ENCODE results near the gene IKZF1.

IKZF1 gene

GRCh38 chr7:50331564-50332208, 27.2 kb downstream of the IKZF1 start:
- H3K27me3 ChIP-seq (ENCODE audit: control insufficient read depth, low read length), result no peaks in the 10 kb centered on the region
- H3K4me3 ChIP-seq (ENCODE audit: low read length), result peak overlapping the region; percentile 13
- H3K9me2 ChIP-seq (replicated peaks; ENCODE audit: control insufficient read depth, low read length), result no peaks in the 10 kb centered on the region
- peaks cover 98% of the 10 kb centered on the region for H3K36me3 ChIP-seq (ENCODE audit: control insufficient read depth, low read length)
- H3K9me3 ChIP-seq (ENCODE audit: control insufficient read depth, insufficient read depth, low read length), result no peaks in the 10 kb centered on the region
- peaks cover 96% of the 10 kb centered on the region for H3K79me2 ChIP-seq (ENCODE audit: control insufficient read depth, low read length)
- H3F3A ChIP-seq (ENCODE audit: control insufficient read depth, insufficient read depth), result peaks cover 20% of the 10 kb centered on the region
- peaks cover 98% of the 10 kb centered on the region for H3K4me1 ChIP-seq (ENCODE audit: control insufficient read depth, low read length)
- H3K4me2 ChIP-seq (ENCODE audit: low read length), result peak overlapping the region; percentile 48
- no peak for TF ChIP-seq EZH2phosphoT487 (IDR thresholded peaks at IDR 0.05; ENCODE audit: borderline replicate concordance, low read length)
- no peak for TF ChIP-seq CTCF (IDR thresholded peaks at IDR 0.05; ENCODE audit: low read depth, low read length, poor library complexity, severe bottlenecking)
- H3K27ac ChIP-seq (ENCODE audit: low read depth, low read length), result peak overlapping the region; percentile 20
- peaks cover 22% of the 10 kb centered on the region for H4K20me1 ChIP-seq (ENCODE audit: control insufficient read depth, insufficient read depth, low read depth, low read length)

- TF ChIP-seq EZH2phosphoT487 (IDR thresholded peaks at IDR 0.05; ENCODE audit: borderline replicate concordance, low read length), result no peak
- no peak for TF ChIP-seq CTCF (IDR thresholded peaks at IDR 0.05; ENCODE audit: low read depth, low read length, poor library complexity, severe bottlenecking)
- Histone ChIP-seq H3K79me2 (ENCODE audit: control insufficient read depth, low read length) (peaks cover 97% of the 10 kb centered on the region), H3K27ac (ENCODE audit: low read depth, low read length) (0 out of 2 replicates have a peak overlapping the region, but pooled peaks have one; percentile 11), H3K36me3 (ENCODE audit: control insufficient read depth, low read length) (peaks cover 98% of the 10 kb centered on the region), H3K4me2 (ENCODE audit: low read length) (peak overlapping the region; percentile 48), H3K27me3 (ENCODE audit: control insufficient read depth, low read length) (no peaks in the 10 kb centered on the region), H4K20me1 (ENCODE audit: control insufficient read depth, insufficient read depth, low read depth, low read length) (peaks cover 22% of the 10 kb centered on the region), H3K4me3 (ENCODE audit: low read length) (no peak overlapping the region), H3K4me1 (ENCODE audit: control insufficient read depth, low read length) (peaks cover 99% of the 10 kb centered on the region), H3K9me2 (replicated peaks; ENCODE audit: control insufficient read depth, low read length) (no peaks in the 10 kb centered on the region), H3K9me3 (ENCODE audit: control insufficient read depth, insufficient read depth, low read length) (no peaks in the 10 kb centered on the region), H3F3A (ENCODE audit: control insufficient read depth, insufficient read depth) (peaks cover 19% of the 10 kb centered on the region)
Measured at GRCh38 chr7:50332241-50333165, 28.0 kb downstream of the IKZF1 start.

GRCh38 chr7:50333221-50333651, 28.7 kb downstream of the IKZF1 start:
- H3K9me2 ChIP-seq (replicated peaks; ENCODE audit: control insufficient read depth, low read length), result no peaks in the 10 kb centered on the region
- no peak overlapping the region for H3K4me3 ChIP-seq (ENCODE audit: low read length)
- H3K36me3 ChIP-seq (ENCODE audit: control insufficient read depth, low read length), result peaks cover 98% of the 10 kb centered on the region
- no peak overlapping the region for H3K27ac ChIP-seq (ENCODE audit: low read depth, low read length)
- H3K9me3 ChIP-seq (ENCODE audit: control insufficient read depth, insufficient read depth, low read length), result no peaks in the 10 kb centered on the region
- peaks cover 22% of the 10 kb centered on the region for H4K20me1 ChIP-seq (ENCODE audit: control insufficient read depth, insufficient read depth, low read depth, low read length)
- TF ChIP-seq EZH2phosphoT487 (IDR thresholded peaks at IDR 0.05; ENCODE audit: borderline replicate concordance, low read length) (no peak), CTCF (IDR thresholded peaks at IDR 0.05; ENCODE audit: low read depth, low read length, poor library complexity, severe bottlenecking) (no peak)
- peaks cover 97% of the 10 kb centered on the region for H3K79me2 ChIP-seq (ENCODE audit: control insufficient read depth, low read length)
- H3K4me1 ChIP-seq (ENCODE audit: control insufficient read depth, low read length), result peaks cover 99% of the 10 kb centered on the region
- peaks cover 18% of the 10 kb centered on the region for H3F3A ChIP-seq (ENCODE audit: control insufficient read depth, insufficient read depth)
- H3K27me3 ChIP-seq (ENCODE audit: control insufficient read depth, low read length), result no peaks in the 10 kb centered on the region
- H3K4me2 ChIP-seq (ENCODE audit: low read length), result peak overlapping the region; percentile 48
